ENCODE measurements around the gene CMAS. TPM values are rescaled to one million over a fixed set of nuclear protein-coding genes. Genes with fewer than 3 reads are reported as not detected.

Gene CMAS
- total RNA-seq, 1 donor from 2014 or later, result 19.4 TPM

Other genes starting within 250 kb of the CMAS start
- gene ABCC9, start 104.8 kb upstream of the CMAS start, total RNA-seq, result 0.05 and 0.17 TPM in 2 replicates